Measurements from ENCODE around the gene PYGM. TPM values are rescaled to one million over a fixed set of nuclear protein-coding genes. Genes with fewer than 3 reads are reported as not detected.

The PYGM gene
- total RNA-seq, 1 experiment from 2014 or later, result 1.6 TPM

DNA sequence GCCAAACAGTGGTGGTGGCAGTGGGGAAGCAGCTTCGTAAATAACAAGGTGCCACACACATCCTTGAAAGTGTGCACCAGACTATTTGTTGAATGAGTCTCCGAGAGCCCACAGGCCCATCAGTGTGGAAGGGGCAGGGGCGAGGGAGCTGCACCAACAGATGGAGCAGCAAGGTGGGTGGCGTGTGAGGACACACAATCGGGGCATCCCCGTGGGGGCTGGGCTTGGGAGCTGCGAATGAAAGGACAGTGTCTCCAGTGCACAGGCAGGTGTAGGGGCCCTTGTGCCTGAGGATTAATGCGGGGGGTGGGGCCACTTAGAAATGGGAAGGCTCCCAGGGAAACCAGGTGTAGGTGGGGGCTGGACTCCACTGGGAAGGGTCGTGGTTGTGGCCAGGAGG, 39.6 kb downstream of the PYGM start:
- ChIA-PET POLR2A (ENCODE audit: unreplicated experiment) (no interaction called here), CTCF (no interaction called here)
- Histone ChIP-seq H3K36me3 (ENCODE audit: low read depth) (no peaks in the 10 kb centered on the region), H3K4me1 (replicated peaks; ENCODE audit: insufficient read depth) (peaks cover 6% of the 10 kb centered on the region; the same call in 1 of the 2 replicates), H4K20me1 (ENCODE audit: insufficient read depth) (no peaks in the 10 kb centered on the region), H3F3A (ENCODE audit: insufficient read depth, low read depth) (no peaks in the 10 kb centered on the region), H3K9me3 (ENCODE audit: insufficient read depth, low read depth) (no peaks in the 10 kb centered on the region), H3K4me2 (no peak overlapping the region), H3K4me3 (no peak overlapping the region), H3K27me3 (ENCODE audit: insufficient read depth, low read depth) (peaks cover 86% of the 10 kb centered on the region), H3K79me2 (ENCODE audit: low read depth) (no peaks in the 10 kb centered on the region), H3K27ac (no peak overlapping the region), H3K9me2 (ENCODE audit: insufficient read depth) (no peaks in the 10 kb centered on the region), H2AFZ (no peak overlapping the region)
- no peak for DNase-seq
- TF ChIP-seq, protein P1, sequence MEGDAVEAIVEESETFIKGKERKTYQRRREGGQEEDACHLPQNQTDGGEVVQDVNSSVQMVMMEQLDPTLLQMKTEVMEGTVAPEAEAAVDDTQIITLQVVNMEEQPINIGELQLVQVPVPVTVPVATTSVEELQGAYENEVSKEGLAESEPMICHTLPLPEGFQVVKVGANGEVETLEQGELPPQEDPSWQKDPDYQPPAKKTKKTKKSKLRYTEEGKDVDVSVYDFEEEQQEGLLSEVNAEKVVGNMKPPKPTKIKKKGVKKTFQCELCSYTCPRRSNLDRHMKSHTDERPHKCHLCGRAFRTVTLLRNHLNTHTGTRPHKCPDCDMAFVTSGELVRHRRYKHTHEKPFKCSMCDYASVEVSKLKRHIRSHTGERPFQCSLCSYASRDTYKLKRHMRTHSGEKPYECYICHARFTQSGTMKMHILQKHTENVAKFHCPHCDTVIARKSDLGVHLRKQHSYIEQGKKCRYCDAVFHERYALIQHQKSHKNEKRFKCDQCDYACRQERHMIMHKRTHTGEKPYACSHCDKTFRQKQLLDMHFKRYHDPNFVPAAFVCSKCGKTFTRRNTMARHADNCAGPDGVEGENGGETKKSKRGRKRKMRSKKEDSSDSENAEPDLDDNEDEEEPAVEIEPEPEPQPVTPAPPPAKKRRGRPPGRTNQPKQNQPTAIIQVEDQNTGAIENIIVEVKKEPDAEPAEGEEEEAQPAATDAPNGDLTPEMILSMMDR (conservative IDR thresholded peaks at IDR 0.05), result no peak
- no peak for TF ChIP-seq EZH2 (IDR thresholded peaks at IDR 0.05; ENCODE audit: low read depth)
- intact Hi-C loops (cut with micrococcal nuclease; ENCODE audit: unreplicated experiment), result no loop called here
- BruUV-seq (replicated peaks), result no TSS peak

DNA sequence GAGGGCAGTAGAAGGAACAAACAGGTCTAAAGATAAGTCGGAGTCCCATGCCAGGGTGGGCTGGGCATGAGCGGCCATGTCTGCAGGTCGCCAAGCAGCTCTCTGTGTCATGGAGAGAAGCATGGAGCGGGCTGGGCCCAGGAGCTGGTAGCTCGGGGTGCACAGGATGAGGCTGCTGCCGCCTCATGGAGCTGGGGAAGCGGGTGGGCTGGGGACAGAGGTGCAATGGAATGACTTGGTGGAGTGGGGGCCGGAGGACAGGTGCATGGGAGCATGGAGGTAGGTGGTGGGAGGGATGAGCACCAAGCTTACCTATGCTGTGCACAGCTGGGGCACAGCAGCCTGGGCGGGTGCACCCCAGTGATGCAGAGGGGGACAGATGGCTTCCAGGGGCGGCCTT, 40.4 kb downstream of the PYGM start:
- CTCF ChIA-PET, result interaction anchor here (0.8 kb wide), 1 partner anchor 31 kb away, joined by 4 read pairs; no protein-coding TSS in a partner anchor
- H3F3A ChIP-seq (ENCODE audit: insufficient read depth, low read depth), result no peaks in the 10 kb centered on the region
- peaks cover 87% of the 10 kb centered on the region for H3K27me3 ChIP-seq (ENCODE audit: insufficient read depth, low read depth)
- no peak overlapping the region for H3K4me2 ChIP-seq
- 0 out of 2 replicates have a peak, but pooled peaks cover 4% of the 10 kb centered on the region for H4K20me1 ChIP-seq (ENCODE audit: insufficient read depth)
- H3K27ac ChIP-seq, result no peak overlapping the region
- TF ChIP-seq, protein P1 (conservative IDR thresholded peaks at IDR 0.05), result no peak
- no peak for TF ChIP-seq EZH2 (IDR thresholded peaks at IDR 0.05; ENCODE audit: low read depth)
- H3K79me2 ChIP-seq (ENCODE audit: low read depth), result no peaks in the 10 kb centered on the region
- H3K4me3 ChIP-seq, result no peak overlapping the region
- peaks cover 6% of the 10 kb centered on the region; the same call in 1 of the 2 replicates for H3K4me1 ChIP-seq (replicated peaks; ENCODE audit: insufficient read depth)
- no peak overlapping the region for H2AFZ ChIP-seq
- H3K9me2 ChIP-seq (ENCODE audit: insufficient read depth), result no peaks in the 10 kb centered on the region
- H3K9me3 ChIP-seq (ENCODE audit: insufficient read depth, low read depth), result no peaks in the 10 kb centered on the region
- intact Hi-C loops (cut with micrococcal nuclease; ENCODE audit: unreplicated experiment), result no loop called here
- no peak for DNase-seq
- no peaks in the 10 kb centered on the region for H3K36me3 ChIP-seq (ENCODE audit: low read depth)
- POLR2A ChIA-PET (ENCODE audit: unreplicated experiment), result no interaction called here
- no TSS peak for BruUV-seq (replicated peaks)

DNA sequence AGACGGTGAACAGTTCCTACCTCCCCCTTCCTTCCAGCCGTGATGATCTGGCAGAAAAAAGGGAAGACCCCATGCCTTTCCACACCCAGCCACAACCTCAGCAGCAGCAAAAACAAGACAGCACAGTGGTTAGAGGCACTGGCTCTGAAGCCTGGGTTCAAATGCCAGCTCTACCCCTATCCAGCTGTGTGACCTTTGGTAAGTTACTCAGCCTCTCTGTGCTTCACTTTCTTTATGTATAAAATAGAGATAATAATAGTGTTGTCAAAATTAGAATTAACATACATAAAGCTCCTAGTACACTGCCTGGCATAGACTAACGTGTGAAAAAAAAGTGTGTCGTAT, 41.0 kb downstream of the PYGM start:
- Histone ChIP-seq H3K9me2 (ENCODE audit: insufficient read depth) (no peaks in the 10 kb centered on the region), H3K9me3 (ENCODE audit: insufficient read depth, low read depth) (no peaks in the 10 kb centered on the region), H2AFZ (no peak overlapping the region), H3F3A (ENCODE audit: insufficient read depth, low read depth) (peaks cover 3% of the 10 kb centered on the region; the same call in 1 of the 2 replicates), H3K4me1 (replicated peaks; ENCODE audit: insufficient read depth) (peaks cover 6% of the 10 kb centered on the region; the same call in 1 of the 2 replicates), H3K27me3 (ENCODE audit: insufficient read depth, low read depth) (peaks cover 88% of the 10 kb centered on the region), H3K4me2 (no peak overlapping the region), H3K4me3 (no peak overlapping the region), H3K36me3 (ENCODE audit: low read depth) (no peaks in the 10 kb centered on the region), H4K20me1 (ENCODE audit: insufficient read depth) (0 out of 2 replicates have a peak, but pooled peaks cover 5% of the 10 kb centered on the region), H3K79me2 (ENCODE audit: low read depth) (no peaks in the 10 kb centered on the region), H3K27ac (no peak overlapping the region)
- TF ChIP-seq EZH2 (IDR thresholded peaks at IDR 0.05; ENCODE audit: low read depth), result no peak
- TF ChIP-seq, protein P1 (conservative IDR thresholded peaks at IDR 0.05), result no peak
- no TSS peak for BruUV-seq (replicated peaks)
- POLR2A ChIA-PET (ENCODE audit: unreplicated experiment), result no interaction called here
- CTCF ChIA-PET, result interaction anchor here (0.8 kb wide), 1 partner anchor 30 kb away, joined by 4 read pairs; no protein-coding TSS in a partner anchor
- DNase-seq, result no peak
- intact Hi-C loops (cut with micrococcal nuclease; ENCODE audit: unreplicated experiment), result no loop called here
